OCI-LY1 (cell line): Measurements from ENCODE around the gene VAV2.

Source experiments
- EZH2 ChIP-seq: fragments of 200-600 bp; sonication (generic), shearing (Covaris generic); IDR thresholded peaks from 2 replicates; pipeline ENCODE4 v1.8.0; 2017; ENCODE audit warnings: borderline replicate concordance, mixed run types, mild to moderate bottlenecking, antibody characterized with exemption, low read length, moderate library complexity, mixed read lengths
- TF ChIP-seq, protein P1 (sequence below): fragments of 200-600 bp; sonication (generic), shearing (Covaris generic); IDR thresholded peaks from 2 replicates; pipeline ENCODE4 v1.5.1; 2017; ENCODE audit warnings: mild to moderate bottlenecking, antibody characterized with exemption, low read length, moderate library complexity, mixed read lengths

DNA sequence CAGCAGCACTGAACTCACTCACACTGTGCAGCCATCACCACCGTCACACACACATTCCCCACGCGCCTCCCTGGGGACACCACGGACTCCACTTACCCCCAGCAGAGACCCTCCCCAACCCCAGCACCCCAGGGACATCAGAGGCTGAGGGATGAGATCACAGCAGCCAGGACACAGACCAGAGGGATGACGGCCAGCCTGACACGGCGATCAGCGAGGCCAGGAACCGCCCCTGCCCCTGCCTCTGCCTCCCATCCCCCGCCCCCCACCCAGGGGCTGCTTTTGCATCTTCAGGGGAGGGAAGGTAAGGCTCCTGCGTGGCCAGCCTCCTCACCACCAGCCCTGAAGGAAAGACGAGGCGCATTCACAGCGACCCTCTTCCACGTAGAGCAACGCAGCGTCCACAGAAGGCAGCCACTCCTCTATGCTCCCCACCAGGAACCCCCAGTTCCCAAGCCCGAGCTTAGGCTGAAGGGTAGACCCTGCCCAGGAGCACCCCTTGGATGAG is 104.5 kb downstream of the VAV2 start:
- TF ChIP-seq EZH2 = no peak
- TF ChIP-seq, protein P1, sequence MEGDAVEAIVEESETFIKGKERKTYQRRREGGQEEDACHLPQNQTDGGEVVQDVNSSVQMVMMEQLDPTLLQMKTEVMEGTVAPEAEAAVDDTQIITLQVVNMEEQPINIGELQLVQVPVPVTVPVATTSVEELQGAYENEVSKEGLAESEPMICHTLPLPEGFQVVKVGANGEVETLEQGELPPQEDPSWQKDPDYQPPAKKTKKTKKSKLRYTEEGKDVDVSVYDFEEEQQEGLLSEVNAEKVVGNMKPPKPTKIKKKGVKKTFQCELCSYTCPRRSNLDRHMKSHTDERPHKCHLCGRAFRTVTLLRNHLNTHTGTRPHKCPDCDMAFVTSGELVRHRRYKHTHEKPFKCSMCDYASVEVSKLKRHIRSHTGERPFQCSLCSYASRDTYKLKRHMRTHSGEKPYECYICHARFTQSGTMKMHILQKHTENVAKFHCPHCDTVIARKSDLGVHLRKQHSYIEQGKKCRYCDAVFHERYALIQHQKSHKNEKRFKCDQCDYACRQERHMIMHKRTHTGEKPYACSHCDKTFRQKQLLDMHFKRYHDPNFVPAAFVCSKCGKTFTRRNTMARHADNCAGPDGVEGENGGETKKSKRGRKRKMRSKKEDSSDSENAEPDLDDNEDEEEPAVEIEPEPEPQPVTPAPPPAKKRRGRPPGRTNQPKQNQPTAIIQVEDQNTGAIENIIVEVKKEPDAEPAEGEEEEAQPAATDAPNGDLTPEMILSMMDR = no peak
